Activated CD4-positive, alpha-beta T cell treated with anti-CD3 and anti-CD28 coated beads, Interleukin-2, amount 50 U/mL, for 24 hours (primary cell): ENCODE results near the gene ZNF69.
A peak's percentile ranks its signal among the peaks of the same experiment; 100 is the strongest.
"Not testable (repeated sequence)": the region's sequence is repeated elsewhere in the genome, so short reads cannot be mapped to it uniquely, and the experiment has no call there.

Experiments used
- DNase-seq, 2 donors: peaks; one replicate each; pipeline ENCODE4 v3.0.0-alpha.2; 2020; ENCODE audit warnings: low read depth in 1 of 2, low spot score in 1 of 2

ZNF69 gene

DNA sequence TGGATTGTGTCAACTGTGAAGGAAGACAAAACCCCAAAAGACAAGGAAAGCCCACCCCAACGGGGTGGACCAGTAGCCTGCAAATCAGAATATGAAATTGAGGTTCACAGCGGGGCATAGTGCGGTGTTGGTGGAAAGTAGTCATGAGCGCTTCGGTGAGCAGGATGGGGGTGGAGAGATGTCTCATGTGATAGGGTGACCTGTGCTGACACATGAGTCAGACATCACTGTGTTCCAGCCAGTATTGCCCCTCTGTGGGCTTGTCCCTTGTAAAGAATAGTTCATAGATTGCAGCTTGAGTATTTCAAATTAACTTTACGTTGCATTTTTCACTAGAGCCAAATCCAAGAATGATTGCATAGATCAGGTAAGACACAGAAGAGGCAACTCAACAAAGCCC, 7.3 kb downstream of the ZNF69 start:
- no peak for DNase-seq

DNA sequence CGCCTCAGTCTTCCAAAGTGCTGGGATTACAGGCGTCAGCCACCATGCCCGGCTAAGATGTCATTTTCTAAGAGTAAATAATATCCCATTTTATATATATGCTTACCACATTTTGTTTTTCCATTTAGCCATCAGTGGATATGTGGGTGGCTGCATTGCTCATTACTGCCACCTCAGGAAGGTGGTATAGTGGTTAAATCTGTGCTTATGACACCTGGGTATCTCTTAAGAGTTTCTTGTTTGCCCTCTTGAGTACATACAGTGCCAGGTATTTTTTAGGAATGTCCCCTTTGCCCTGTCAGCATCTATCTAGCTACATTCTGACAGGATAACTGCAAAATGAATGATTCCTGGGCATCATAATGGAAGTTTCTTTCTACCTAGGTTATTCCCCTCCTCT, 14.6 kb downstream of the ZNF69 start:
- DNase-seq = no peak

- no peak for DNase-seq
Measured at GRCh38 chr19:11905928-11906327, 18.3 kb downstream of the ZNF69 start.

- not testable (repeated sequence) for DNase-seq
Measured at GRCh38 chr19:11911937-11912336, 24.4 kb downstream of the ZNF69 start.

DNA sequence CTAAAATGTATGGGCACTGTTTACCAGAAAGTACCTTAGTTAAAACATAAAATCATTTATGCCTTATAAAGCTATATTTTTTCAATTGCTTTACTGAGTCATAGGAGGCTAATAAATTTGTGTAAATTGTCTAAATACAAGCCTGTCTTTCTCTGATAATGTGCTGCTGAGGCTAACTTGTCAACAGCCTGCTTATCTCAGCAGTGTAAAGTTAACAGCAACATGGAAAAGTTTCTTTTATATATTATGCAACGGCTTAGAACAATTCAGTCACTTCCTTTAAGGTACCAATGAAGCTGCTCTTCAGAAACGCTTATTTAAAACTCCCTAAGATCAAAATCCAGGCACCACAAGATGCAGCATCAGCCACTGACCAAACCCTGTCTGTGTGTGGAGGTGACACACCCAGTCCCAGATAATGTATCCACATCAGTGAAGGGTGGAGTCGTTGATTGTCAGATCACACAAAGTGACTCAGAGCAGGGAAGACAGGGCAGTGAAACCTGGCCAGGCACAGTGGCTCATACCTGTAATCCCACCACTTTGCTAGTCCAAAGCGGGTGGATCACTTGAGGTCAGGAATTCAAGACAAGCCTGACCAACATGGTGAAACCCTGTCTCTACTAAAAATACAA, 27.0 kb downstream of the ZNF69 start:
- DNase-seq = not testable (repeated sequence)

- no peak for DNase-seq
Measured at GRCh38 chr19:11921852-11922495, 34.4 kb downstream of the ZNF69 start.

DNA sequence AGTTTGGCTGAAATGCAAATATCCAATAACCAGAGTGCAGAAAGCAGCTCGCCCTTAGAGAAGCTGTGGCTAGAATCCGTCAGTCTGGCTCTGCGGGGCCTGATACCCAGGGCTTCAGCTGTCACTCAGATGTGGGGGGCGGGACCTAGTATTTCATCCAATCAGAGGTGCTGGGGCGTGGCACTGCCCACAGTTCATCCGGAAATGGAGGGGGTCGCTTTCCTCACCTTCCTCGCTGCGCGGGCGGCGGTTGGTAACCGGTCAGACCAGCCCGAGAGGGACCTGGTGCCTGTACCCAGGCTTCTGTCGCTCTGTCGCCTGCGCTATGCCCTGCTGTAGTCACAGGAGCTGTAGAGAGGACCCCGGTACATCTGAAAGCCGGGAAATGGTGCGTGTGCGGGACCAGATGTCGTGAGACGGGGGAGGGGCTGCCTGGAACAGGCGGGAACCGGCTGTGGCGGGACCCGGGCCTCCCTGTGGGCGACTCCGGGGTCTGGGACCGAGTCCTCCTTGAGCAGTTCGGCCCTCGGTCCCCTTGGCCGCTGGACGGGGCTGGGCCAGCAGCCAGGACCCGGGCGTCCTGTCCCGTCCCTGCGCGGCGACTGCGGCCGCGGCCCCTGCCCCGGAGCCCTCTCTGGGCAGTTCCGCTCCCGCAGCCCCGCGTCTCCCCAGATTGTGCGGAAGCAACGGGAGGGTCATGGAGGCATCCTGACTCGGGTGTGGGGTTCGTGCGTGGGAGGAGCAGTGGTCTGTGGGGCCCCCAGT, 37.5 kb downstream of the ZNF69 start, which contains the start of gene ZNF700:
Gene ZNF700, plus strand, starts transcription at position 222 of the 765 bp plus-strand sequence. Its CDS starts 104 bp downstream, at position 326.
- peak; percentile 80 to 94 for DNase-seq

DNA sequence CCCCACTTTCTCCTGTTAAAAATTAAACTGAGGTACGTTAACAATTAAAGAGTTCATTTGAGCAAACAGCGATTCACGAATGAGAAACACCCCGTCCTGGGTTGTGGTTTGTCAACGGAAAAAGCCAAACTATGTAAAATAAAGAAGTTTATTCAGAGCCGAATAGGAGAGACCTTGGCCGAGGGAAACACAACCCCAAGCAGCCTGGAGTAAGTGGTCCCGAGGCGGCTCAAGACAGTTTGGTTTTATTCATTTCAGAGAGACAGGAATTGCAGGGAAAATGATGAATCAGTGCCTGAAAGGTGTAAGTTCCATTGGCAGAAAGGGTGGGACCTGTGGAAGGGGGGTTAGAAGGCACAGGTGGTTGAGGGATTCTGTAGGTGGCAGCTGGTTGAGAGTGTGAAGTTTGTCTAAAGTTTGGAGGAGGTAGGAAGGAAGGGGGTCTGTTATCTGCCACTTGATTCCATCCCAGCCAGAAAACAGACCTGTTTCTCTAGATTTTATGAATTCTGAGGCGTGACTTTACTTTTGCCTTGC, 38.1 kb downstream of the ZNF69 start:
- DNase-seq = not testable (repeated sequence)

- no peak for DNase-seq
Measured at GRCh38 chr19:11927227-11927626, 39.6 kb downstream of the ZNF69 start.

DNA sequence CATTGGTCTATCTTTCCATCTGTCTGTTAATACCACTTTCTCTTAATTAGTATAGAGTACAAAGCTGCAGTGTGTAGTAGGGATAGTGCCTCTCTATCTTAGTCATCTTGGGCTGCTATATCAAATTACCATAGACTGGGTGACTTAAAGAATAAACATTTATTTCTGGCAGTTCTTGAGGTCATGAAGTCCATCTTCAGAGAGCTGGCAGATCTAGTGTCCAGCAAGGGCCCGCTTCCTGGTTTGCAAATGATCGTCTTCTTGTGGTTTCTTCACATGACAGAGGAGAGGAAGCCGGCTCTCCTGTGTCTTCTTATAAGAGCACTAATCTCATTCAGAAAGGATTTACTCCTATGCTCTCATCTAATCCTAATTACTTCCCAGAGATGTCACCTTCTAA, 43.5 kb downstream of the ZNF69 start:
- no peak for DNase-seq

- no peak for DNase-seq
Measured at GRCh38 chr19:11931513-11931912, 43.9 kb downstream of the ZNF69 start.

DNA sequence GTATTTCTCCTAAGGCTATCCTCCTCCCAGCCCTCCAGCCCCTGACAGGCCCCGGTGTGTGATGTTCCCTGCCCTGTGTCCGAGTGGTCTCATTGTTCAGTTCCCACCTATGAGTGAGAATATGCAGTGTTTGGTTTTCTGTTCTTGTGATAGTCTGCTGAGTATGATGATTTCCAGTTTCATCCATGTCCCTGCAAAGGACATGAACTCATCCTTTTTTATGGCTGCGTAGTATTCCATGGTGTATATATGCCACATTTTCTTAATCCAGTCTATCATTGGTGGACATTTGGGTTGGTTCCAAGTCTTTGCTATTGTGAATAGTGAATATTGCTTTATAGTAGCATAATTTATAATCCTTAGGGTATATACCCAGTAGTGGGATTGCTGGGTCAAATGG, 48.2 kb downstream of the ZNF69 start:
- DNase-seq = not testable (repeated sequence)

DNA sequence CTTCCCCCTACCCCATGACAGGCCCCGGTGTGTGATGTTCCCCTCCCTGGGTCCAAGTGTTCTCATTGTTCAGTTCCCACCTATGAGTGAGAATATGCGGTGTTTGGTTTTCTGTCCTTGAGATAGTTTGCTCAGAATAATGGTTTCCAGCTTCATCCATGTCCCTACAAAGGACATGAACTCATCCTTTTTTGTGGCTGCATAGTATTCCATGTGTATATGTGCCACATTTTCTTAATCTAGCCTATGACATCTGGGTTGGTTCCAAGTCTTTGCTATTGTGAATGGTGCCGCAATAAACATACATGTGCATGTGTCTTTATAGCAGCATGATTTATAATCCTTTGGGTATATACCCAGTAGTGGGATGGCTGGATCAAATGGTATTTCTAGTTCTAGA, 50.8 kb downstream of the ZNF69 start:
- not testable (repeated sequence) for DNase-seq

DNA sequence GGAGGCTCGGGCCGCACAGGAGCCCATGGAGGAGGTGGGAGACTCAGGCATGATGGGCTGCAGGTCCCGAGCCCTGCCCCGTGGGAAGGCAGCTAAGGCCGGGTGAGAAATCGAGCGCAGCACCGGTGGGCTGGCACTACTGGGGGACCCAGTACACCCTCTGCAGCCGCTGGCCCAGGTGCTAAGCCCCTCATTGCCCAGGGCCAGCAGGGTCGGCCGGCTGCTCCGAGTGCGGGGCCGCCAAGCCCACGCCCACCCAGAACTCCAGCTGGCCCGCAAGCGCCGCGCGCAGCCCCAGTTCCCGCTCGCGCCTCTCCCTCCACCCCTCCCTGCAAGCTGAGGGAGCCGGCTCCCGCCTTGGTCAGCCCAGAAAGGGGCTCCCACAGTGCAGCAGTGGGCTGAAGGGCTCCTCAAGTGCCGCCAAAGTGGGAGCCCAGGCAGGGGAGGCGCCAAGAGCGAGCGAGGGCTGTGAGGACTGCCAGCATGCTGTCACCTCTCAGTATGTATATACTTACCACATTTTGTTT, 53.8 kb downstream of the ZNF69 start:
- not testable (repeated sequence) for DNase-seq

- DNase-seq = no peak
Measured at GRCh38 chr19:11942008-11942842, 54.6 kb downstream of the ZNF69 start.

DNA sequence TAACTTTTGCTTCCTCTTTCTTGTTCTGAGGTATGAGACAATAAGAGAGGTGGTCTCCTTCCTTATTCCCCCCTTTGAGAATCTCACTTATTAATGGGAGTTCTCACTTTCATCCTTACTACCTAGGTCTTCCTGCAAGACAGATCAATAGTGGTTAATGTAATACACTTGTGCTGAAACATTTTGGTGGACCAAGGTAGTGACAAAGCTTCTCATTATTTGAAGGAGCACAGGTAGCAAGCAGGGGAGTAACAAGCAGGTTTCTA, 55.2 kb downstream of the ZNF69 start:
- DNase-seq = no peak

DNA sequence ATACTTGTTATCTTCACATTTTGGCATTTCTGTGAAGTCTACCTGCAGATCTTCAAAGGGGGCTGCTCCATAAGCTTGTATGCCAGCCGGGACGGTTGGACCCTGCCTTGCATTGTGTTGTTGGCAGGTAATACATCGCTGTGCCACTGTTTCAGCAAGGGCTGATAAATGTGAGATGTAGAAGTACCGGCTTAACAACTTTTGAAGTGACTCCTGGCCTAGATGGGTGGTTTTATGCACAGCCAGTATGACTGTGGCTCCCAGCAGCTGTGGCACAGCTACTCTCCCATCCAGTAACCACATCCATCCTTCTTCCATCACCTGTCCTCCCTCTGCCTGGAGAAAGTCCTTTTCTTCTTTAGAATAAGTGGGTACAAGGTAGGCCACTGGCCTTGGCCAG, 57.1 kb downstream of the ZNF69 start:
- DNase-seq = no peak

- no peak for DNase-seq
Measured at GRCh38 chr19:11948646-11949045, 61.1 kb downstream of the ZNF69 start.

- DNase-seq = no peak
Measured at GRCh38 chr19:11949201-11949600, 61.6 kb downstream of the ZNF69 start.

DNA sequence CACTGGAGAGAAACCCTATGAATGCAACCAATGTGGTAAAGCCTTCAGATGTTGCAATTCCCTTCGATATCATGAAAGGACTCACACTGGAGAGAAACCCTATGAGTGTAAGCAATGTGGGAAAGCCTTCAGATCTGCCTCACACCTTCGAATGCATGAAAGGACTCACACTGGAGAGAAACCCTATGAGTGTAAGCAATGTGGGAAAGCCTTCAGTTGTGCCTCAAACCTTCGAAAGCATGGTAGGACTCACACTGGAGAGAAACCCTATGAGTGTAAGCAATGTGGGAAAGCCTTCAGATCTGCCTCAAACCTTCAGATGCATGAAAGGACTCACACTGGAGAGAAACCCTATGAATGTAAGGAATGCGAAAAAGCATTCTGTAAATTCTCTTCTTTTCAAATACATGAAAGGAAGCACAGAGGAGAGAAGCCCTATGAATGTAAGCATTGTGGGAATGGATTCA, 62.1 kb downstream of the ZNF69 start:
- DNase-seq = not testable (repeated sequence)

GRCh38 chr19:11950312-11950711, 62.7 kb downstream of the ZNF69 start:
- no peak for DNase-seq
